Uterus (tissue), 2 donors: ENCODE data around the gene SYT12.

Experiments
- CTCF ChIP-seq, 4 experiments: fragments of 200-600 bp in 2 of 4; fragments of 450-650 bp in 2 of 4; sonication (generic) in 2 of 4; IDR thresholded peaks; one replicate each; pipeline ENCODE4 v1.5.1; 2016 to 2019; ENCODE audit warnings: antibody characterized with exemption in 4 of 4, mild to moderate bottlenecking in 2 of 4, moderate library complexity in 1 of 4
- POLR2A ChIP-seq, 2 donors: fragments of 450-650 bp; IDR thresholded peaks; one replicate each; pipeline ENCODE4 v1.6.1; 2016; ENCODE audit warnings: antibody characterized with exemption in 2 of 2, mild to moderate bottlenecking in 1 of 2, moderate library complexity in 1 of 2

- no peak for TF ChIP-seq CTCF (IDR thresholded peaks at IDR 0.05)
- TF ChIP-seq POLR2A (IDR thresholded peaks at IDR 0.05): no peak
These were observed 12.5 kb upstream of the SYT12 start for GRCh38 chr11:67010296-67010905.
